ENCODE measurements around the gene TMEM164. TPM values are rescaled to one million over a fixed set of nuclear protein-coding genes. Genes with fewer than 3 reads are reported as not detected.

The TMEM164 gene
- total RNA-seq, 1 experiment from 2014 or later: 17.4 TPM

DNA sequence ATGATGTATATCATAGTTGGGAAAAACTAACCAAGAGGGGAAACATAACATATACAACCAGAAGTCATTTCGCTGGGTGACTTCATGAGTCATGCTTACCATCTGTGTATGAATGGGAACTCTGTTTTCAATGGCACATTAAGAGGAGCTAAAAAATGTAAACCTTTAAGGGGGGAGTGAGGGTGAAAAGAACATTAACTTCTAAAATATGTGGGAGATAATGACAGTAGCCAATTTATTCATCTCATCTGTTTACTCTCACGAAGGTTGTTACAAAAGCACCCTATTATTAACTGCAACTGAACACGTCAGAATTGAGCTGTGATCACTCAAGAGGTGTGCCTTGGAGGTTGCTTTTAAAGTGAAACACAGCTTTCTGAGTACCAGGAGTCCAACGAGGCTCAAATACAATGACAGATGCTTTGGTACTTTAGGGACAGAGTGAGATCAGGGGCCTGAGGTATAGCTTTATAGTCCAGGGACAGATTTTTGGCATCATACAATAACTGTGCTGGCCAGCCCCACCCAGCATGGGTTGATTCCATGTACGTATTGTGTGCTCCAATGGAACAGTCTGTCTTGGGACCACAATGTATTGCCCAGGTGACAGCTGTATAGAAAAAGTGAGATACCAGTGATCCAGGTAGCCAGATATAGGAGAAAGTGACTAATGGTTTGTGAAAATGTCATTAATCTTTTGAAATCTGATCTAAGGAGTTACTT, 207.7 kb downstream of the TMEM164 start:
- peak; percentile 60 for DNase-seq (ENCODE audit: low spot score)

GRCh38 chrX:110211340-110211739, 208.4 kb downstream of the TMEM164 start:
- DNase-seq (ENCODE audit: low spot score): no peak

- DNase-seq (ENCODE audit: low spot score): peak; percentile 11
Observed at GRCh38 chrX:110212299-110212698, 209.4 kb downstream of the TMEM164 start.

- no peak for DNase-seq (ENCODE audit: low spot score)
Observed at GRCh38 chrX:110213183-110213582, 210.3 kb downstream of the TMEM164 start.

- no peak for DNase-seq (ENCODE audit: low spot score)
Observed at GRCh38 chrX:110214684-110215083, 211.8 kb downstream of the TMEM164 start.

- DNase-seq (ENCODE audit: low spot score): no peak
Observed at GRCh38 chrX:110215411-110215810, 212.5 kb downstream of the TMEM164 start.

GRCh38 chrX:110216027-110216426, 213.1 kb downstream of the TMEM164 start:
- DNase-seq (ENCODE audit: low spot score): no peak

GRCh38 chrX:110218591-110218990, 215.7 kb downstream of the TMEM164 start:
- peak; percentile 8 for DNase-seq (ENCODE audit: low spot score)

GRCh38 chrX:110219920-110220319, 217.0 kb downstream of the TMEM164 start:
- DNase-seq (ENCODE audit: low spot score): peak; percentile 49

GRCh38 chrX:110222497-110223257, 219.8 kb downstream of the TMEM164 start:
- no peak for DNase-seq (ENCODE audit: low spot score)

GRCh38 chrX:110224926-110225617, 222.2 kb downstream of the TMEM164 start:
- DNase-seq (ENCODE audit: low spot score): no peak

DNA sequence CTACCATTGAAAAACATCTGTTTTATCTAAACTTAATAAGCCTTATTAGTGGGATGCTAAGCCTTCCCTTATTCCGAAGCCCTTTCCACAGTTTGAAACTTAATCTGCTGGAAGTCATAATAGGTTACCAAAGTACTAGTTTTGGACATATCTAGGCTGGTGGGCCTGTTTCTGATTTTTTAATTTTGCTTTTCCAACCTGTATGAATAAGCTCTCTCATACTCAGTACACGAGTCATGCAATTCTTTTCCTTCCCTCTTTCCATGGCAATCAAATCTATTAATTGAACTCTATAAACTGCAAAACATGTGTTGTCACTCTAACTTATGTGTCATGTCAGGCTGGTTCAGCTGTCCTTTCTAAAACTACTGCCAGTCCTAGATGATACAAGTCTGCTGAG, 224.0 kb downstream of the TMEM164 start:
- no peak for DNase-seq (ENCODE audit: low spot score)

Data from H4 (cell line).